GM23338 (cell line): ENCODE measurements around the gene MRRF.

Source experiments
- CREB1 ChIP-seq: fragments of 250-450 bp; sonication (Bioruptor Pico); IDR thresholded peaks from 2 replicates; pipeline ENCODE4 v1.5.0; 2020; ENCODE audit warnings: low read depth, mild to moderate bottlenecking, moderate library complexity
- EZH2 ChIP-seq: fragments of 200-600 bp; sonication (generic); IDR thresholded peaks from one replicate; pipeline ENCODE4 v1.8.0; 2017; ENCODE audit warnings: antibody characterized with exemption, mild to moderate bottlenecking, low read depth; ENCODE audit not compliant: unreplicated experiment
- EZH2phosphoT487 ChIP-seq: fragments of 200-600 bp; sonication (generic); IDR thresholded peaks from one replicate; pipeline ENCODE4 v1.8.1; 2018; ENCODE audit warnings: antibody characterized with exemption; ENCODE audit not compliant: unreplicated experiment
- NANOG ChIP-seq: IDR thresholded peaks from 2 replicates; pipeline ENCODE4 v1.6.1; 2016; ENCODE audit warnings: antibody characterized with exemption, borderline replicate concordance
- POLR2AphosphoS5 ChIP-seq: IDR thresholded peaks from 2 replicates; pipeline ENCODE4 v1.6.1; 2016; ENCODE audit warnings: antibody characterized with exemption, low read depth
- ZNF331 ChIP-seq: fragments of 250-450 bp; sonication (Bioruptor Pico); IDR thresholded peaks from 2 replicates; pipeline ENCODE4 v1.5.0; 2020; ENCODE audit warnings: low read depth, mild to moderate bottlenecking, moderate library complexity
- TF ChIP-seq, protein P1 (sequence below), 2 experiments: fragments of 200-600 bp in 1 of 2; sonication (generic) in 1 of 2; conservative IDR thresholded peaks; 2 replicates each; pipeline versions ENCODE4 v1.5.1 to v1.6.1; 2016 to 2017; ENCODE audit warnings: antibody characterized with exemption in 2 of 2, low read depth in 2 of 2, mild to moderate bottlenecking in 2 of 2, moderate library complexity in 1 of 2
- TF ChIP-seq, protein P2 (sequence below): IDR thresholded peaks from one replicate; pipeline ENCODE4 v1.6.1; 2018; ENCODE audit warnings: antibody characterized with exemption; ENCODE audit not compliant: unreplicated experiment
- TF ChIP-seq, protein P3 (sequence below): fragments of 250-450 bp; sonication (Bioruptor Pico); IDR thresholded peaks from 2 replicates; pipeline ENCODE4 v1.5.0; 2020; ENCODE audit warnings: mild to moderate bottlenecking, moderate library complexity

DNA sequence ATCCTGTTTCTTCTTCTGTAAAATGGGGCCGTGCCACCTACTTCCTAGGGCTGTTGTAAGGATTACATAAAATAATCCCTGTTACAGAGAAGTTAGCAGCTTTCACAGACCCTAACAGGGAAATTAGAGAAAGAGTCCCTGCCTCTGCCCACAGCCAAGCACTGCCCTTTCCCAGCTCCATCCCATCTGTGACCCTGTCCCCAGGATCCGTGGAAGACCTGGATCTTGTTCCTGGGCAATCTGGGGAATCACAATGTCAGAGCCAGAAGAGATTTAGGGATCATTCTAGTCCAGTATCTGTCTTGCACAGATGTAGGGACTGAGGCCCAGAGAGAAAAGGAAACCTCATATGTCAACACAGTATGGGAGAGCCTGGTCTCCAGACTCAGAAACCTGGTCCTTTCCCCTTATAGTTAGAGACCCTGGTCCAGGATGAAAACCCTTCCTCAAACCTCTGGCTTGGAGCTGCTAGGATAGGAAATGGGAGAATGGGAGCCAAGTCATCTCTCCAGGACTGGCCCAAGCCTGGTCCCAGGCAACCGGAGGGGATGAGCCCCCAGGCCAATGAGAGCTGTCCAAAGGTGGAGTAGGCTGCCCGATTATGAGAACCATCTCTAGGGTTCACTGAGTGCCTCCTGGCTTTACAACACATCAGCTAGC is 48.4 kb upstream of the MRRF start:
- TF ChIP-seq, protein P1, sequence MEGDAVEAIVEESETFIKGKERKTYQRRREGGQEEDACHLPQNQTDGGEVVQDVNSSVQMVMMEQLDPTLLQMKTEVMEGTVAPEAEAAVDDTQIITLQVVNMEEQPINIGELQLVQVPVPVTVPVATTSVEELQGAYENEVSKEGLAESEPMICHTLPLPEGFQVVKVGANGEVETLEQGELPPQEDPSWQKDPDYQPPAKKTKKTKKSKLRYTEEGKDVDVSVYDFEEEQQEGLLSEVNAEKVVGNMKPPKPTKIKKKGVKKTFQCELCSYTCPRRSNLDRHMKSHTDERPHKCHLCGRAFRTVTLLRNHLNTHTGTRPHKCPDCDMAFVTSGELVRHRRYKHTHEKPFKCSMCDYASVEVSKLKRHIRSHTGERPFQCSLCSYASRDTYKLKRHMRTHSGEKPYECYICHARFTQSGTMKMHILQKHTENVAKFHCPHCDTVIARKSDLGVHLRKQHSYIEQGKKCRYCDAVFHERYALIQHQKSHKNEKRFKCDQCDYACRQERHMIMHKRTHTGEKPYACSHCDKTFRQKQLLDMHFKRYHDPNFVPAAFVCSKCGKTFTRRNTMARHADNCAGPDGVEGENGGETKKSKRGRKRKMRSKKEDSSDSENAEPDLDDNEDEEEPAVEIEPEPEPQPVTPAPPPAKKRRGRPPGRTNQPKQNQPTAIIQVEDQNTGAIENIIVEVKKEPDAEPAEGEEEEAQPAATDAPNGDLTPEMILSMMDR (conservative IDR thresholded peaks at IDR 0.05; ENCODE audit: low read depth in 2 of 2): no peak
- TF ChIP-seq NANOG (no peak), POLR2AphosphoS5 (no peak), EZH2 (peak; percentile 73), CREB1 (CRISPR knock-in tag) (no peak), EZH2phosphoT487 (no peak), ZNF331 (CRISPR knock-in tag) (no peak)
- TF ChIP-seq, protein P2, sequence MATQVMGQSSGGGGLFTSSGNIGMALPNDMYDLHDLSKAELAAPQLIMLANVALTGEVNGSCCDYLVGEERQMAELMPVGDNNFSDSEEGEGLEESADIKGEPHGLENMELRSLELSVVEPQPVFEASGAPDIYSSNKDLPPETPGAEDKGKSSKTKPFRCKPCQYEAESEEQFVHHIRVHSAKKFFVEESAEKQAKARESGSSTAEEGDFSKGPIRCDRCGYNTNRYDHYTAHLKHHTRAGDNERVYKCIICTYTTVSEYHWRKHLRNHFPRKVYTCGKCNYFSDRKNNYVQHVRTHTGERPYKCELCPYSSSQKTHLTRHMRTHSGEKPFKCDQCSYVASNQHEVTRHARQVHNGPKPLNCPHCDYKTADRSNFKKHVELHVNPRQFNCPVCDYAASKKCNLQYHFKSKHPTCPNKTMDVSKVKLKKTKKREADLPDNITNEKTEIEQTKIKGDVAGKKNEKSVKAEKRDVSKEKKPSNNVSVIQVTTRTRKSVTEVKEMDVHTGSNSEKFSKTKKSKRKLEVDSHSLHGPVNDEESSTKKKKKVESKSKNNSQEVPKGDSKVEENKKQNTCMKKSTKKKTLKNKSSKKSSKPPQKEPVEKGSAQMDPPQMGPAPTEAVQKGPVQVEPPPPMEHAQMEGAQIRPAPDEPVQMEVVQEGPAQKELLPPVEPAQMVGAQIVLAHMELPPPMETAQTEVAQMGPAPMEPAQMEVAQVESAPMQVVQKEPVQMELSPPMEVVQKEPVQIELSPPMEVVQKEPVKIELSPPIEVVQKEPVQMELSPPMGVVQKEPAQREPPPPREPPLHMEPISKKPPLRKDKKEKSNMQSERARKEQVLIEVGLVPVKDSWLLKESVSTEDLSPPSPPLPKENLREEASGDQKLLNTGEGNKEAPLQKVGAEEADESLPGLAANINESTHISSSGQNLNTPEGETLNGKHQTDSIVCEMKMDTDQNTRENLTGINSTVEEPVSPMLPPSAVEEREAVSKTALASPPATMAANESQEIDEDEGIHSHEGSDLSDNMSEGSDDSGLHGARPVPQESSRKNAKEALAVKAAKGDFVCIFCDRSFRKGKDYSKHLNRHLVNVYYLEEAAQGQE: no peak
- TF ChIP-seq, protein P3, sequence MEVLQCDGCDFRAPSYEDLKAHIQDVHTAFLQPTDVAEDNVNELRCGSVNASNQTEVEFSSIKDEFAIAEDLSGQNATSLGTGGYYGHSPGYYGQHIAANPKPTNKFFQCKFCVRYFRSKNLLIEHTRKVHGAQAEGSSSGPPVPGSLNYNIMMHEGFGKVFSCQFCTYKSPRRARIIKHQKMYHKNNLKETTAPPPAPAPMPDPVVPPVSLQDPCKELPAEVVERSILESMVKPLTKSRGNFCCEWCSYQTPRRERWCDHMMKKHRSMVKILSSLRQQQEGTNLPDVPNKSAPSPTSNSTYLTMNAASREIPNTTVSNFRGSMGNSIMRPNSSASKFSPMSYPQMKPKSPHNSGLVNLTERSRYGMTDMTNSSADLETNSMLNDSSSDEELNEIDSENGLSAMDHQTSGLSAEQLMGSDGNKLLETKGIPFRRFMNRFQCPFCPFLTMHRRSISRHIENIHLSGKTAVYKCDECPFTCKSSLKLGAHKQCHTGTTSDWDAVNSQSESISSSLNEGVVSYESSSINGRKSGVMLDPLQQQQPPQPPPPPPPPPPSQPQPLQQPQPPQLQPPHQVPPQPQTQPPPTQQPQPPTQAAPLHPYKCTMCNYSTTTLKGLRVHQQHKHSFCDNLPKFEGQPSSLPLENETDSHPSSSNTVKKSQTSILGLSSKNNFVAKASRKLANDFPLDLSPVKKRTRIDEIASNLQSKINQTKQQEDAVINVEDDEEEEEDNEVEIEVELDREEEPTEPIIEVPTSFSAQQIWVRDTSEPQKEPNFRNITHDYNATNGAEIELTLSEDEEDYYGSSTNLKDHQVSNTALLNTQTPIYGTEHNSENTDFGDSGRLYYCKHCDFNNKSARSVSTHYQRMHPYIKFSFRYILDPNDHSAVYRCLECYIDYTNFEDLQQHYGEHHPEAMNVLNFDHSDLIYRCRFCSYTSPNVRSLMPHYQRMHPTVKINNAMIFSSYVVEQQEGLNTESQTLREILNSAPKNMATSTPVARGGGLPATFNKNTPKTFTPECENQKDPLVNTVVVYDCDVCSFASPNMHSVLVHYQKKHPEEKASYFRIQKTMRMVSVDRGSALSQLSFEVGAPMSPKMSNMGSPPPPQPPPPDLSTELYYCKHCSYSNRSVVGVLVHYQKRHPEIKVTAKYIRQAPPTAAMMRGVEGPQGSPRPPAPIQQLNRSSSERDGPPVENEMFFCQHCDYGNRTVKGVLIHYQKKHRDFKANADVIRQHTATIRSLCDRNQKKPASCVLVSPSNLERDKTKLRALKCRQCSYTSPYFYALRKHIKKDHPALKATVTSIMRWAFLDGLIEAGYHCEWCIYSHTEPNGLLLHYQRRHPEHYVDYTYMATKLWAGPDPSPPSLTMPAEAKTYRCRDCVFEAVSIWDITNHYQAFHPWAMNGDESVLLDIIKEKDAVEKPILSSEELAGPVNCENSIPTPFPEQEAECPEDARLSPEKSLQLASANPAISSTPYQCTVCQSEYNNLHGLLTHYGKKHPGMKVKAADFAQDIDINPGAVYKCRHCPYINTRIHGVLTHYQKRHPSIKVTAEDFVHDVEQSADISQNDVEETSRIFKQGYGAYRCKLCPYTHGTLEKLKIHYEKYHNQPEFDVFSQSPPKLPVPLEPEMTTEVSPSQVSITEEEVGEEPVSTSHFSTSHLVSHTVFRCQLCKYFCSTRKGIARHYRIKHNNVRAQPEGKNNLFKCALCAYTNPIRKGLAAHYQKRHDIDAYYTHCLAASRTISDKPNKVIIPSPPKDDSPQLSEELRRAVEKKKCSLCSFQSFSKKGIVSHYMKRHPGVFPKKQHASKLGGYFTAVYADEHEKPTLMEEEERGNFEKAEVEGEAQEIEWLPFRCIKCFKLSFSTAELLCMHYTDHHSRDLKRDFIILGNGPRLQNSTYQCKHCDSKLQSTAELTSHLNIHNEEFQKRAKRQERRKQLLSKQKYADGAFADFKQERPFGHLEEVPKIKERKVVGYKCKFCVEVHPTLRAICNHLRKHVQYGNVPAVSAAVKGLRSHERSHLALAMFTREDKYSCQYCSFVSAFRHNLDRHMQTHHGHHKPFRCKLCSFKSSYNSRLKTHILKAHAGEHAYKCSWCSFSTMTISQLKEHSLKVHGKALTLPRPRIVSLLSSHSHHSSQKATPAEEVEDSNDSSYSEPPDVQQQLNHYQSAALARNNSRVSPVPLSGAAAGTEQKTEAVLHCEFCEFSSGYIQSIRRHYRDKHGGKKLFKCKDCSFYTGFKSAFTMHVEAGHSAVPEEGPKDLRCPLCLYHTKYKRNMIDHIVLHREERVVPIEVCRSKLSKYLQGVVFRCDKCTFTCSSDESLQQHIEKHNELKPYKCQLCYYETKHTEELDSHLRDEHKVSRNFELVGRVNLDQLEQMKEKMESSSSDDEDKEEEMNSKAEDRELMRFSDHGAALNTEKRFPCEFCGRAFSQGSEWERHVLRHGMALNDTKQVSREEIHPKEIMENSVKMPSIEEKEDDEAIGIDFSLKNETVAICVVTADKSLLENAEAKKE (CRISPR knock-in tag): no peak
